Measurements from ENCODE around the gene TRPM3. TPM values are rescaled to one million over a fixed set of nuclear protein-coding genes. Genes with fewer than 3 reads are reported as not detected.

Gene TRPM3
- total and polyA plus RNA-seq, 2 of the 8 experiments (the other 6 are each of a cell fraction or from before 2014, with no cell fraction given), result 2.4 to 10.9 TPM

- no peak for TF ChIP-seq EP300 (IDR thresholded peaks at IDR 0.05; ENCODE audit: borderline replicate concordance in 1 of 2, low read depth in 2 of 2, low read length in 2 of 2)
- TF ChIP-seq EGR1 (IDR thresholded peaks at IDR 0.05; ENCODE audit: borderline replicate concordance, low read depth, low read length), result no peak
- TF ChIP-seq, protein P1, sequence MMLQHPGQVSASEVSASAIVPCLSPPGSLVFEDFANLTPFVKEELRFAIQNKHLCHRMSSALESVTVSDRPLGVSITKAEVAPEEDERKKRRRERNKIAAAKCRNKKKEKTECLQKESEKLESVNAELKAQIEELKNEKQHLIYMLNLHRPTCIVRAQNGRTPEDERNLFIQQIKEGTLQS (IDR thresholded peaks at IDR 0.05; ENCODE audit: insufficient read depth, low read depth, low read length), result no peak
Observed at GRCh38 chr9:70917277-70917676, 204.1 kb downstream of the TRPM3 start (continued).

Data from H1 (cell line).